ENCODE data around the gene HNRNPUL1.

GRCh38 chr19:41223431-41224234 lies 40.5 kb upstream of the HNRNPUL1 start:
- TF ChIP-seq CBFB (IDR thresholded peaks at IDR 0.05; ENCODE audit: low read depth) (no peak), POLR2AphosphoS5 (IDR thresholded peaks at IDR 0.05; ENCODE audit: low read length) (no peak), POLR2A (IDR thresholded peaks at IDR 0.05; ENCODE audit: low read depth, low read length) (no peak)
